K562 (cell line): Measurements from ENCODE around the gene CKAP5. TPM values are rescaled to one million over a fixed set of nuclear protein-coding genes. Genes with fewer than 3 reads are reported as not detected.

Source experiments
- ATAC-seq: fragments of 200-7000 bp; cut with Tn5 transposase; 3 replicates; pipeline ENCODE4 v1.9.1; 2020; ENCODE audit warnings: moderate library complexity
- BruUV-seq: library from RNA; stranded (reverse); fragments of 400-500 nt; replicated peaks from 2 replicates; lab custom pipeline; 2021; lab: Mats Ljungman, UMichigan
- CTCF ChIA-PET: fragments of 300-600 bp; formaldehyde crosslinking; extraction: SDS; loops from one replicate; lab custom pipeline; 2021; ENCODE audit warnings: low intra/inter-chr PET ratio; lab: Yijun Ruan, JAX
- POLR2A ChIA-PET: fragments of 300-600, 350-650 bp; sonication (Branson Sonifier 250); formaldehyde crosslinking; extraction: SDS; loops from one replicate; lab custom pipeline; 2021; ENCODE audit warnings: antibody characterized with exemption, inconsistent platforms; lab: Yijun Ruan, JAX
- DNase-seq, 4 experiments: peaks; one replicate each; pipeline versions ENCODE4 v3.0.0 to v3.0.0-alpha.2; 2011 to 2018; ENCODE audit warnings: low spot score in 3 of 4, mixed read lengths in 3 of 4; ENCODE audit errors: extremely low read depth in 1 of 4
- FAIRE-seq: peaks from 2 replicates; lab custom pipeline; 2011; peaks lifted over from hg19 to GRCh38; lab: Jason Lieb, UNC
- H2AFZ ChIP-seq: 2 replicates; pipeline ENCODE4 v1.6.0; 2011; ENCODE audit warnings: low read depth, low read length, control low read depth, inconsistent platforms
- H3K27ac ChIP-seq: fragments of 200-600 bp; 3 replicates; pipeline ENCODE4 v1.8.0; 2011; ENCODE audit warnings: low read depth, mild to moderate bottlenecking, control low read depth, inconsistent platforms, low read length, moderate library complexity, mixed read lengths; ENCODE audit errors: extremely low read depth
- H3K27me3 ChIP-seq, 2 experiments: fragments of 300-600 bp in 1 of 2; 2 replicates in 1 of 2; 3 replicates in 1 of 2; pipeline versions ENCODE4 v1.6.0 to v1.8.0; 2011; ENCODE audit warnings: inconsistent platforms in 2 of 2, low read length in 2 of 2, mild to moderate bottlenecking in 1 of 2, mixed read lengths in 1 of 2, moderate library complexity in 1 of 2; ENCODE audit not compliant: control insufficient read depth in 2 of 2, insufficient read depth in 2 of 2
- H3K36me3 ChIP-seq: fragments of 300-600 bp; 3 replicates; pipeline ENCODE4 v1.8.0; 2011; ENCODE audit warnings: mild to moderate bottlenecking, low read length, inconsistent platforms; ENCODE audit not compliant: control insufficient read depth, insufficient read depth
- H3K4me1 ChIP-seq, 2 experiments: fragments of 200-600 bp in 1 of 2; replicated peaks in 1 of 2; 2 replicates in 1 of 2; 3 replicates in 1 of 2; pipeline versions ENCODE4 v1.5.1 to v1.8.0; 2011; ENCODE audit warnings: inconsistent platforms in 2 of 2, low read length in 2 of 2, mild to moderate bottlenecking in 1 of 2, mixed read lengths in 1 of 2, moderate library complexity in 1 of 2; ENCODE audit not compliant: control insufficient read depth in 2 of 2, insufficient read depth in 2 of 2
- H3K4me2 ChIP-seq: 2 replicates; pipeline ENCODE4 v1.6.1; 2011; ENCODE audit warnings: low read length, control low read depth, inconsistent platforms, mixed read lengths; ENCODE audit not compliant: insufficient read depth
- H3K4me3 ChIP-seq: fragments of 200-600 bp; sonication (generic), shearing (Covaris generic); 2 replicates; pipeline ENCODE4 v1.5.1; 2016; ENCODE audit warnings: control low read depth, inconsistent platforms
- H3K79me2 ChIP-seq: fragments of 200-600 bp; 3 replicates; pipeline ENCODE4 v1.8.0; 2011; ENCODE audit warnings: low read length, inconsistent platforms; ENCODE audit not compliant: control insufficient read depth, insufficient read depth
- H3K9ac ChIP-seq, 2 experiments: 2 replicates each; pipeline versions ENCODE4 v1.6.0 to v1.6.1; 2011; ENCODE audit warnings: low read depth in 2 of 2, low read length in 2 of 2, control low read depth in 1 of 2, inconsistent platforms in 1 of 2, mild to moderate bottlenecking in 1 of 2, mixed read lengths in 1 of 2; ENCODE audit not compliant: insufficient read depth in 1 of 2
- H3K9me1 ChIP-seq: one replicate; pipeline ENCODE4 v1.6.0; 2011; ENCODE audit warnings: inconsistent platforms, mild to moderate bottlenecking, low read length, moderate library complexity; ENCODE audit not compliant: control insufficient read depth, insufficient read depth
- H3K9me3 ChIP-seq: replicated peaks from 2 replicates; pipeline ENCODE4 v1.5.1; 2011; ENCODE audit warnings: low read depth, low read length, inconsistent platforms; ENCODE audit not compliant: control insufficient read depth, insufficient read depth
- H4K20me1 ChIP-seq: replicated peaks from 2 replicates; pipeline ENCODE4 v1.6.1; 2011; ENCODE audit warnings: low read length, inconsistent platforms, mixed read lengths; ENCODE audit not compliant: control insufficient read depth, insufficient read depth
- CBFB ChIP-seq: sonication (generic); formaldehyde crosslinking; IDR thresholded peaks from 2 replicates; pipeline ENCODE4 v1.4.0; 2020; ENCODE audit warnings: mild to moderate bottlenecking, missing genetic modification reagents
- CEBPG ChIP-seq, 3 experiments: fragments of 200-800 bp in 1 of 3; sonication (Bioruptor generic) in 1 of 3; sonication (generic) in 1 of 3; formaldehyde crosslinking in 1 of 3; IDR thresholded peaks in 2 of 3; conservative IDR thresholded peaks in 1 of 3; 2 replicates each; pipeline versions ENCODE4 v1.6.1 to v1.8.0; 2016 to 2022; ENCODE audit warnings: missing compliant biosample characterization in 2 of 3, missing genetic modification characterization in 2 of 3, mild to moderate bottlenecking in 1 of 3, missing genetic modification reagents in 1 of 3
- DIDO1 ChIP-seq: fragments of 450-650 bp; IDR thresholded peaks from 2 replicates; pipeline ENCODE4 v1.6.1; 2016; ENCODE audit warnings: low read depth, missing biosample characterization, missing genetic modification characterization
- ELF2 ChIP-seq: fragments of 250-450 bp; sonication (Bioruptor Pico); IDR thresholded peaks from 2 replicates; pipeline ENCODE4 v1.5.0; 2021; ENCODE audit warnings: mild to moderate bottlenecking
- GATAD2A ChIP-seq: fragments of 450-650 bp; IDR thresholded peaks from 2 replicates; pipeline ENCODE4 v1.6.1; 2017
- HBP1 ChIP-seq: fragments of 450-650 bp; formaldehyde crosslinking; IDR thresholded peaks from 2 replicates; pipeline ENCODE4 v1.4.0; 2022; ENCODE audit warnings: missing genetic modification characterization
- NFE2 ChIP-seq: IDR thresholded peaks from 2 replicates; pipeline ENCODE4 v1.6.1; 2014; ENCODE audit warnings: antibody characterized with exemption, low read depth
- TEAD1 ChIP-seq, 2 experiments: fragments of 450-650 bp in 1 of 2; sonication (generic) in 1 of 2; formaldehyde crosslinking; IDR thresholded peaks; 2 replicates each; pipeline versions ENCODE4 v1.4.0 to v1.8.0; 2020 to 2022; ENCODE audit warnings: mild to moderate bottlenecking in 2 of 2, missing genetic modification reagents in 1 of 2
- USF2 ChIP-seq: sonication (generic); formaldehyde crosslinking; IDR thresholded peaks from 2 replicates; pipeline ENCODE4 v1.5.0; 2020; ENCODE audit warnings: missing genetic modification reagents
- ZFX ChIP-seq: sonication (generic); formaldehyde crosslinking; IDR thresholded peaks from 2 replicates; pipeline ENCODE4 v1.8.0; 2022; ENCODE audit warnings: mild to moderate bottlenecking, missing genetic modification reagents, moderate library complexity
- ZNF124 ChIP-seq: sonication (generic); formaldehyde crosslinking; IDR thresholded peaks from 2 replicates; pipeline ENCODE4 v1.8.1; 2022; ENCODE audit warnings: missing genetic modification reagents
- WGBS: fragments of 100-300 bp; shearing (Covaris generic); methylation state at CpG from one replicate; pipeline ENCODE4 v1.1.6; 2016; ENCODE audit warnings: low coverage, mixed read lengths; ENCODE audit not compliant: insufficient coverage; ENCODE audit errors: missing lambda C conversion rate; 5-methylcytosine and 5-hydroxymethylcytosine counted together
- in situ Hi-C: fragments of 300-500 bp; cut with MboI; formaldehyde crosslinking; loops from 4 replicates; pipeline ENCODE4 v1.15.0; 2018; ENCODE audit warnings: inconsistent platforms, mixed read lengths
- intact Hi-C: fragments of 100-400 bp; cut with micrococcal nuclease; formaldehyde crosslinking; loops from 2 replicates; pipeline ENCODE4 v1.14.2; 2022
- polyA plus RNA-seq, 8 experiments: library from polyadenylated mRNA; depleted of rRNA in 4 of 8; stranded (reverse) in 5 of 8; unstranded in 3 of 8; fragments of >200 nt; fragmentation: Nextera tagmentation in 2 of 8; fragmentation: Illumina TruSeq in 1 of 8; extraction: Ambion mirVana in 2 of 8; extraction: Trizol in 1 of 8; gene quantifications; 2 replicates each; pipeline versions ENCODE4 v1.2.1 to v1.2.3, GENCODE V29; 2011 to 2014; ENCODE audit warnings: inconsistent platforms in 1 of 8, missing spikeins in 1 of 8
- total RNA-seq, 7 experiments: library from RNA; depleted of rRNA in 6 of 7; stranded (reverse); fragments of >200 nt in 6 of 7; fragmentation: Illumina TruSeq in 2 of 7; extraction: Trizol in 2 of 7; gene quantifications; 2 replicates each; pipeline versions ENCODE4 v1.2.1 to v1.2.3, GENCODE V29; 2011 to 2021; ENCODE audit warnings: low replicate concordance in 1 of 7

CKAP5 gene
- total and polyA plus RNA-seq, 9 of the 15 experiments (the other 6 are each of a cell fraction or from before 2014, with no cell fraction given): 60.1 to 239 (median 139) TPM

- DNase-seq: no peak
- 98% methylated on average over 2 of the region's 2 CpGs for WGBS
- Histone ChIP-seq H3K4me3 (no peak overlapping the region), H2AFZ (no peak overlapping the region), H3K9ac (no peak overlapping the region)
- POLR2A ChIA-PET: no interaction called here
- FAIRE-seq: no peak
- BruUV-seq: no TSS peak
- TF ChIP-seq USF2 (CRISPR knock-in tag) (no peak), CEBPG (CRISPR knock-in tag; IDR thresholded peaks at IDR 0.05) (no peak), CEBPG (tag; conservative IDR thresholded peaks at IDR 0.05 in 1 of 2, IDR thresholded peaks at IDR 0.05 in 1 of 2) (peak in 1 of 2 experiments; percentile 79; a peak in 2 of 4 replicates)
- TF ChIP-seq, all 486 proteins: peak for 1
- Histone ChIP-seq H4K20me1 (no peaks in the 10 kb centered on the region), H3K27me3 (no peaks in the 10 kb centered on the region), H3K79me2 (no peaks in the 10 kb centered on the region), H3K4me2 (no peak overlapping the region), H3K27ac (no peak overlapping the region), H3K36me3 (peaks cover 77% of the 10 kb centered on the region), H3K9me3 (no peaks in the 10 kb centered on the region), H3K4me1 (no peaks in the 10 kb centered on the region), H3K9me1 (no peaks in the 10 kb centered on the region)
- no peak for ATAC-seq
- intact Hi-C loops (no loop called here), in situ Hi-C loops (no loop called here)
- CTCF ChIA-PET: interaction anchor here (0.6 kb wide), 1 partner anchor 146 kb away, joined by 3 read pairs; no protein-coding TSS in a partner anchor
Observed at GRCh38 chr11:46776878-46777277, 69.2 kb downstream of the CKAP5 start.

GRCh38 chr11:46769636-46770221, 76.4 kb downstream of the CKAP5 start:
- BruUV-seq: no TSS peak
- Histone ChIP-seq H3K4me3 (no peak overlapping the region), H3K36me3 (peaks cover 74% of the 10 kb centered on the region), H3K4me1 (no peaks in the 10 kb centered on the region), H3K4me2 (no peak overlapping the region), H3K27ac (no peak overlapping the region), H3K9me1 (no peaks in the 10 kb centered on the region), H3K9ac (no peak overlapping the region), H3K9me3 (no peaks in the 10 kb centered on the region), H3K27me3 (no peaks in the 10 kb centered on the region), H4K20me1 (no peaks in the 10 kb centered on the region), H3K79me2 (no peaks in the 10 kb centered on the region), H2AFZ (no peak overlapping the region)
- CTCF ChIA-PET: no interaction called here
- in situ Hi-C loops: no loop called here
- ATAC-seq (no peak), FAIRE-seq (no peak), DNase-seq (no peak)
- POLR2A ChIA-PET: no interaction called here
- WGBS: 92% methylated on average over 4 of the region's 4 CpGs
- intact Hi-C loops: no loop called here
- TF ChIP-seq ZNF124 (CRISPR knock-in tag) (no peak), CBFB (no peak), HBP1 (CRISPR knock-in tag) (no peak), ELF2 (no peak), NFE2 (no peak), ZFX (CRISPR knock-in tag) (no peak), GATAD2A (no peak), TEAD1 (CRISPR knock-in tag; IDR thresholded peaks at IDR 0.05) (no peak), DIDO1 (tag) (no peak)
